HCT116 (cell line): ENCODE measurements around the gene CACNA1C. TPM values are rescaled to one million over a fixed set of nuclear protein-coding genes. Genes with fewer than 3 reads are reported as not detected.

Source experiments
- ATAC-seq: fragments of 200-7000 bp; cut with Tn5 transposase; 2 replicates; pipeline ENCODE4 v1.9.1; 2020; ENCODE audit warnings: mild to moderate bottlenecking, moderate library complexity
- BruUV-seq: library from RNA; stranded (reverse); fragments of 400-500 nt; replicated peaks from 2 replicates; lab custom pipeline; 2021; lab: Mats Ljungman, UMichigan
- CTCF ChIA-PET: fragments of 300-600 bp; sonication (Branson Sonifier 250); formaldehyde crosslinking; loops from one replicate; lab custom pipeline; 2021; ENCODE audit warnings: antibody characterized with exemption; lab: Charles Lee
- POLR2A ChIA-PET: fragments of 300-600, 350-600 bp; sonication (Branson Sonifier 250); formaldehyde crosslinking; loops from one replicate; lab custom pipeline; 2021; ENCODE audit warnings: antibody characterized with exemption; lab: Charles Lee
- RAD21 ChIA-PET, 2 experiments: fragments of 300-600 bp; sonication (Branson Sonifier 250); formaldehyde crosslinking; loops; one replicate each; lab custom pipeline; 2023; ENCODE audit warnings: low total read pairs in 2 of 2; ENCODE audit not compliant: uncharacterized antibody in 2 of 2, unreplicated experiment in 2 of 2, low non-redundant PET in 1 of 2; lab: Charles Lee
- DNase-seq: peaks from one replicate; pipeline ENCODE4 v3.0.0-alpha.2; 2010; ENCODE audit warnings: low read depth, low spot score
- H2AFZ ChIP-seq: fragments of 200-600 bp; shearing (Covaris generic), sonication (generic); 2 replicates; pipeline ENCODE4 v1.6.1; 2017; ENCODE audit warnings: low read depth, mixed run types, mixed read lengths, antibody characterized with exemption, low read length; ENCODE audit not compliant: poor library complexity, severe bottlenecking
- H3K27ac ChIP-seq: 2 replicates; pipeline ENCODE4 v1.5.1; 2012; ENCODE audit warnings: low read depth, low read length
- H3K27me3 ChIP-seq: fragments of 200-600 bp; sonication (generic); 2 replicates; pipeline ENCODE4 v1.6.1; 2016; ENCODE audit warnings: mixed run types, low read length, mixed read lengths; ENCODE audit not compliant: insufficient read depth
- H3K36me3 ChIP-seq, 2 experiments: fragments of 200-500 bp in 1 of 2; fragments of 200-600 bp in 1 of 2; sonication (Bioruptor generic) in 1 of 2; sonication (generic) in 1 of 2; 2 replicates each; pipeline versions ENCODE4 v1.5.1 to v1.6.1; 2014 to 2016; ENCODE audit warnings: low read length in 2 of 2, inconsistent platforms in 1 of 2, mixed read lengths in 1 of 2, mixed run types in 1 of 2; ENCODE audit not compliant: insufficient read depth in 2 of 2, control insufficient read depth in 1 of 2
- H3K4me1 ChIP-seq, 2 experiments: fragments of 200-600 bp in 1 of 2; sonication (generic) in 1 of 2; 2 replicates each; pipeline versions ENCODE4 v1.5.1 to v1.6.1; 2012 to 2017; ENCODE audit warnings: low read length in 2 of 2, inconsistent platforms in 1 of 2, mild to moderate bottlenecking in 1 of 2, mixed read lengths in 1 of 2, mixed run types in 1 of 2, moderate library complexity in 1 of 2; ENCODE audit not compliant: insufficient read depth in 2 of 2, control insufficient read depth in 1 of 2
- H3K4me2 ChIP-seq: fragments of 200-600 bp; sonication (generic); 2 replicates; pipeline ENCODE4 v1.6.1; 2017; ENCODE audit warnings: mixed run types, low read length, mixed read lengths
- H3K4me3 ChIP-seq, 2 experiments: fragments of 200-600 bp in 1 of 2; sonication (generic) in 1 of 2; replicated peaks in 1 of 2; 2 replicates each; pipeline ENCODE4 v1.5.1; 2011 to 2016; ENCODE audit warnings: low read length in 2 of 2, control low read depth in 1 of 2, low read depth in 1 of 2, mild to moderate bottlenecking in 1 of 2, mixed read lengths in 1 of 2, mixed run types in 1 of 2
- H3K79me2 ChIP-seq: fragments of 200-600 bp; sonication (generic); 2 replicates; pipeline ENCODE4 v1.6.1; 2017; ENCODE audit warnings: mild to moderate bottlenecking, mixed run types, low read length, moderate library complexity, mixed read lengths; ENCODE audit not compliant: insufficient read depth
- H3K9ac ChIP-seq: fragments of 200-600 bp; sonication (generic); 2 replicates; pipeline ENCODE4 v1.6.1; 2016; ENCODE audit warnings: low read length, mixed read lengths
- H3K9me2 ChIP-seq: fragments of 200-600 bp; sonication (generic), shearing (Covaris generic); 2 replicates; pipeline ENCODE4 v1.6.1; 2017; ENCODE audit warnings: mixed run types, mild to moderate bottlenecking, moderate library complexity; ENCODE audit not compliant: insufficient read depth
- H3K9me3 ChIP-seq, 2 experiments: fragments of 200-500 bp in 1 of 2; fragments of 200-600 bp in 1 of 2; sonication (Bioruptor generic) in 1 of 2; sonication (generic) in 1 of 2; 2 replicates each; pipeline ENCODE4 v1.6.1; 2014 to 2017; ENCODE audit warnings: low read length in 2 of 2, mixed read lengths in 2 of 2, inconsistent platforms in 1 of 2, low read depth in 1 of 2, mild to moderate bottlenecking in 1 of 2, mixed run types in 1 of 2, moderate library complexity in 1 of 2; ENCODE audit not compliant: control insufficient read depth in 1 of 2, insufficient read depth in 1 of 2
- H4K20me1 ChIP-seq: fragments of 200-600 bp; sonication (generic), shearing (Covaris generic); 2 replicates; pipeline ENCODE4 v1.6.1; 2017; ENCODE audit warnings: mixed run types, mild to moderate bottlenecking, moderate library complexity; ENCODE audit not compliant: insufficient read depth
- ATF3 ChIP-seq: IDR thresholded peaks from 2 replicates; pipeline ENCODE4 v1.6.1; 2012
- CTCF ChIP-seq, 3 experiments: fragments of 200-600 bp in 1 of 3; sonication (generic) in 1 of 3; IDR thresholded peaks in 2 of 3; conservative IDR thresholded peaks in 1 of 3; 2 replicates each; pipeline ENCODE4 v1.5.1; 2012 to 2017; ENCODE audit warnings: low read depth in 2 of 3, low read length in 2 of 3, antibody characterized with exemption in 1 of 3, borderline replicate concordance in 1 of 3, control low read depth in 1 of 3, mild to moderate bottlenecking in 1 of 3, mixed read lengths in 1 of 3, mixed run types in 1 of 3, moderate library complexity in 1 of 3; ENCODE audit not compliant: insufficient read depth in 1 of 3
- ELF1 ChIP-seq: IDR thresholded peaks from 2 replicates; pipeline ENCODE4 v1.6.1; 2012; ENCODE audit warnings: low read depth, borderline replicate concordance
- JUND ChIP-seq: IDR thresholded peaks from 2 replicates; pipeline ENCODE4 v1.6.1; 2012
- SP1 ChIP-seq: IDR thresholded peaks from 2 replicates; pipeline ENCODE4 v1.6.1; 2012; ENCODE audit warnings: low read depth
- intact Hi-C: fragments of 100-400 bp; cut with micrococcal nuclease; formaldehyde crosslinking; loops from 2 replicates; pipeline ENCODE4 v1.10.0; 2022
- total RNA-seq: library from RNA; stranded (reverse); gene quantifications from one replicate; pipeline ENCODE4 v1.2.1, GENCODE V29; 2021; ENCODE audit not compliant: unreplicated experiment

The CACNA1C gene
- total RNA-seq, 1 experiment from 2014 or later = 0.05 TPM

GRCh38 chr12:2110849-2111566 lies 58.2 kb downstream of the CACNA1C start:
- H3K4me1 ChIP-seq = no peaks in the 10 kb centered on the region
- CTCF ChIA-PET = no interaction called here

More at GRCh38 chr12:2110849-2111566, 58.2 kb downstream of the CACNA1C start:
- RAD21 ChIA-PET = no interaction called here
- no peak overlapping the region for H3K4me2 ChIP-seq
- TF ChIP-seq ELF1 = no peak
- TF ChIP-seq ATF3 = no peak
- no peak for TF ChIP-seq CTCF (IDR thresholded peaks at IDR 0.05 in 2 of 3, conservative IDR thresholded peaks at IDR 0.05 in 1 of 3; ENCODE audit: borderline replicate concordance in 1 of 3, insufficient read depth in 1 of 3, low read depth in 2 of 3, low read length in 2 of 3)
- no peak for TF ChIP-seq SP1
- TF ChIP-seq JUND = no peak
- POLR2A ChIA-PET = no interaction called here
- H3K79me2 ChIP-seq = no peaks in the 10 kb centered on the region
- H3K9me2 ChIP-seq = no peaks in the 10 kb centered on the region
- H3K27me3 ChIP-seq = no peaks in the 10 kb centered on the region
- no peaks in the 10 kb centered on the region for H3K36me3 ChIP-seq
- intact Hi-C loops = no loop called here
- no peak overlapping the region for H3K4me3 ChIP-seq
- H2AFZ ChIP-seq = no peak overlapping the region
- DNase-seq (no peak), ATAC-seq (no peak)
- H3K9ac ChIP-seq = no peak overlapping the region
- no peak overlapping the region for H3K27ac ChIP-seq
- BruUV-seq = no TSS peak
- H3K9me3 ChIP-seq = no peaks in the 10 kb centered on the region
- H4K20me1 ChIP-seq = no peaks in the 10 kb centered on the region
